Stimulated activated CD4-positive, alpha-beta T cell treated with anti-CD3 and anti-CD28 coated beads, Interleukin-2, amount 100 ng/mL, for 24 hours (primary cell): Measurements from ENCODE around the gene BABAM1.

ENCODE experiments used
- DNase-seq, 2 donors: peaks; one replicate each; pipeline ENCODE4 v3.0.0-alpha.2; 2020

The BABAM1 gene

DNA sequence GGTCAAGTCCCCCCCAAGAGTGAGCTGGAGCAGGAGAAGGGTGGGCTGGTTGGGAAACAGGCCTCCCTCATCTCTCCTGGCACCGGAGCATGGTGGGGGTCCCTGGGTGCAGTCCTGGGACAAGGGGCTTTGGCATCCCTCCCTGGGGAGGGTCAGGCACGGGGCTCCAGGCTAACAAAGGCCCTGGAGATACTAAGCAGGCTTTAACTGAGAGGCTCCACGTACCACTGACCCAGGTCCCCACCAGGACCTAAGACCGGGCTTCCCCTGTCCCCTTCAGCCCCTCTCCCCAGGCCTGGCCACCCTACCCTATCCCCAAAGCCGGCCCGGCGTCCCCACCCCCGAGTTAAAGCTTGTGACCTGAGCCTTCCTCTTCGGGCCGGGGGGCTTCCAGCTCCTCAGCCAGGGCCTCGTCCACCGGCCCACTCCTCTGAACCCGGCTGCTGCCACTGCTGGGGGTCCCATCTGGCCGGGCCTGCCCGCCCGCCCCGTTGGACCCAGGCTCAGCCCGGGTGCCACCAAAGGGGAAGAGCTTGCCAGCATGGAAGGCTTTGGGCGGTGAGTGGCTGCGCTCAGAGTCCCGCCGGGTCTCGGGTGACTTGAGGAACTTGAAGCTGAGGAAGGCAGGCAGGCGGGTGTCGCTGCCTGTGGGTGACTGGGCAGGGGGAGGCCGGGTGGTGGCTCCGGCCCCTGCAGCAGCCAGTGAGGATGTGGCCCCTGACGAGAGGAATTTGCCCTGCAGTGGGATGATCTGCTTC, 57.3 kb downstream of the BABAM1 start:
- no peak for DNase-seq

DNA sequence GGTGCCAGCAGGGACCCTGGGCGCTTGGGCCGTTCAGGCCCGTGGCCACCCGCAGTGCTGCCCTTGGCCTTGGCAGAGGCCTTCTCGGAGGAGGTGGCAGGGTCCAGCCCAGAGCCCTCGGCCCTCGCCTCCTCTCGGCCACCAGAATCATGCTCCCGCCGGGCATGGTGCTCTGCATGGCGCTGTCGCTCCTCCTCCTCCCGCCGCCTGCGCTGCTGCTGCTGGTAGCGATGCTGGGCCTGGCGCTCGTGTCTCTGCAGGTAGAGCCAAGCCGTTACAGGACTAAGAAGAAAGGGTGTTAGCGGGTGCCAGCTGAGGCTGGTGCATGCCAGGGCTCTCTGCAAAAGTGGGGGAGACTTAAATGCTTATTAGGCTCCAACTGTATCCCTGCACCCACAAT, 57.9 kb downstream of the BABAM1 start:
- DNase-seq = no peak

DNA sequence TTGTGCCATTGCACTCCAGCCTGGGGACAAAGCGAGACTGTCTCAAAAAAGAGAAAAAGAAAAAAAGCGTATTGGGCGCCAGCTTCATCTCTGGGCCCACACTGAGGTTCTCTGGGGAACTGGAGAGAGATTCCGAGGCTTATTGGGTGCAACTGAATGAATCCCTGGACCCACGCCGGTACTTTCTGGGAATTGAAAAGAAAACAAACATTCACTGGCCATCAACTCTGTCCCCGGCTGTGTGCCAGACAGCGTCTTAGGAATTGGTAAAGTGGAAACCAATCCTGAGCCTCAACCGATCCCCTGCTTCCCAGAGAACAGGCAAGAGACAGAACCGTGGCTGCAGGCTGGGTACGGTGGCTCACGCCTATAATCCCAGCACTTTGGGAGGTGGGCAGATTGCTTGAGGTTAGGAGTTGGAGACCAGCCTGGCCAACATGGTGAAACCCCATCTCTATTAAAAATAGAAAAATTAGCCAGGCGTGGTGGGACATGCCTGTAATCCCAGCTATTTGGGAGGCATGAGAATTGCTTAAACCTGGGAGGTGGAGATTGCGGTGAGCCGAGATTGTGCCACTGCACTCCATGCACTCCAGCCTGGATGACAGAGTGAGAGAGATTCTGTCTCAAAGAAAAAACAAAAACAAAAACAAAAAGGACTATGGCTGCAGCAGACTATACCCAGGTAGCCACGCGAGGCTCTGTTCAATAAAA, 58.8 kb downstream of the BABAM1 start:
- DNase-seq = no peak

DNA sequence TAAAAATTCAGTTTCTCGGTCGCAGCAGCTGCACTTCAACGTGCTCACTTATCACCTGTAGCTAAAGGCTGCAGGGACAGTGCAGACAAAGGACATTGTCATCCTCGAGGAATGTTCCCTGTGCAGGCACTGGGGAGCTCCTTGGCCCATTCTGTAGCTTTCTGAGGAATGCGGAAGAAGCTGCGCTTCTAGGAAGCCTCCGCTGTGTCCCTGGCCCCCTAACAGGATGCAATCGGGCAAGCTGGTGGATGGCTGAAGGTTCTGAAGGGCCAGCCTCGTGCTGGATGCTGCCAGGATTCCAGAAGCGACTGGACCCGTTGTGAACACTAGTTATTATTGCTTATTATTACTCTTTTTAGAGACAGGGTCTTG, 59.3 kb downstream of the BABAM1 start:
- DNase-seq = no peak

DNA sequence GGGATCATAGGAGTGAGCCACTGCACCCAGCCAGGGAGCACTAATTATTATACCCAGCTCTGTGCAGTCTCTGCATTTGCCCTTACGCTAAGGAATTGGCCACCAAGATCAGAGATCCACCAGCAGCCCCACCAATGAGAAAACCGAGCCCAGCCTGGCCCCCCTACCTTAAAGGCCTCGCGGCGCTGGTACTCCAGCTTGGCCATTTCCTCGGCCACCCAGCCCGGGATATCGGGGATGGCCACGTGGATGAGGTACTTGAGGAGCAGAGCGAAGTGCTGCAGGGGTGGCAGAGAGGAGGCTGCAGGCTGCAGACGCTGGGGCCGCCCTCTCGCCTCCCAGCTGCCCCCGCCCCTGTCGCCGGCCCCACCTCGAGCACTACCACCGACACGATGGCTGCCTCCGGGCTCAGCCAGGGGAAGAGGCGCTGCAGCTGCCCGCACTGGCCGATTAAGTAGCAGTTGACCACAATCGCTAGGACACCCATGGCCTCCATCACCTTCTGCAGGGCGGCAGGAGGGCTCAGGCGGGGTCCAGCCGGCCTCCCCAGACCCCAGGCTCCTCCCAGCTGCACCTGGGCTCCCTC, 59.9 kb downstream of the BABAM1 start:
- no peak for DNase-seq

DNA sequence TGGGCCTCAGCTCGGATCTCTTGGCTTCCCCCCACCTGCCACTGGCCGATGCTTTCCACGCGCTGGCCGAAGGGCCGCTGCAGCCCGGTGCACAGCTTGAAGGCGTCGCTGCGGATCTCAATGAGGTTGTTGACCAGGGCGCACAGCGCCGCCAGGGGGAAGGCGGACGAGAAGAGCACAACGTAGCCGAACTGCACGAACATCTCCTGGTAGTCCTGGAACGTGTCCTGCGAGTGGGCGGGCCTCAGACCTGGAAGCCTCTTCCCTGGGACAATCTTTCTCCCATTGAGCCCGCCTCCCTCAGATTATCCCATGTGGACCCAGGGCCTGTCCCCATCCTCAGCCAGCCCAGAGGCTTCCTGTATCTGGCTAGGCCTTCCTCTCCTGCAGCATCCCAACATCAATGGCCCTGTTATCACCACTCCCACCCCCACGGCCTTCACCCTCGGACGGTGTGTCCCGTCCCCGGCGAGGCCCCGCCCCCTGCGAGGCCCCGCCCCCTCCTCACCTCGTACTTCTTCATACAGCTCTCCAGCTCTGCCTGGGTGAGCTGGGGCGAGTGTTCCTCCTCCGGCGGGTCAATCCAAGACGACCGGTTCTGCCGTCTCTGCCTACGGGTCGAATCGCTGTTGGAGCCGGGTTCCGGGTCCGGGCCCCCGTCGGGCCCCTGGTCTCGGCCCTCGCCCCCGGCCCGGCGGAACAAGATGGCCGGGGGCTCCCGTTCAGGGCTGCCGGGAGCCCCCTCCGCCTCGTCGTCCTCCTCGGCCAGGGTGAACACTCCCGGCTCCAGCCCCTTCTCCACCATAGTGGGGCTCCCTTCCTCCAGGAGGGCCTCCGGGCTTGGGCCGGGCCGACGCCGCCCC, 60.6 kb downstream of the BABAM1 start:
- peak; percentile 59 to 62 for DNase-seq
